MM.1S (cell line): Measurements from ENCODE around the gene SEL1L3.

ENCODE experiments used
- DNase-seq: peaks from one replicate; pipeline ENCODE4 v3.0.0-alpha.2; 2015
- H2AFZ ChIP-seq: fragments of 300-600 bp; sonication (generic); 2 replicates; pipeline ENCODE4 v1.6.0; 2016; ENCODE audit warnings: antibody characterized with exemption, low read length
- H3F3A ChIP-seq: fragments of 300-600 bp; sonication (generic); 2 replicates; pipeline ENCODE4 v1.6.1; 2016; ENCODE audit warnings: mild to moderate bottlenecking, antibody characterized with exemption, low read length, moderate library complexity, mixed read lengths; ENCODE audit not compliant: insufficient read depth
- H3K27ac ChIP-seq: fragments of 300-600 bp; sonication (generic); 2 replicates; pipeline ENCODE4 v1.5.1; 2016; ENCODE audit warnings: mild to moderate bottlenecking, low read length
- H3K27me3 ChIP-seq: fragments of 300-600 bp; sonication (generic); replicated peaks from 2 replicates; pipeline ENCODE4 v1.6.0; 2016; ENCODE audit warnings: low read length; ENCODE audit not compliant: insufficient read depth
- H3K36me3 ChIP-seq: fragments of 300-600 bp; sonication (generic); replicated peaks from 2 replicates; pipeline ENCODE4 v1.6.1; 2016; ENCODE audit warnings: mild to moderate bottlenecking, low read length, mixed read lengths; ENCODE audit not compliant: insufficient read depth
- H3K4me1 ChIP-seq: fragments of 300-600 bp; sonication (generic); 2 replicates; pipeline ENCODE4 v1.6.1; 2016; ENCODE audit warnings: low read length, mixed read lengths
- H3K4me2 ChIP-seq: fragments of 300-600 bp; sonication (generic); 2 replicates; pipeline ENCODE4 v1.6.0; 2016; ENCODE audit warnings: low read depth, low read length
- H3K4me3 ChIP-seq: fragments of 300-600 bp; sonication (generic); 2 replicates; pipeline ENCODE4 v1.5.1; 2016; ENCODE audit warnings: low read length, mixed read lengths
- H3K79me2 ChIP-seq: fragments of 300-600 bp; sonication (generic); 2 replicates; pipeline ENCODE4 v1.6.1; 2016; ENCODE audit warnings: mixed run types, low read length, mixed read lengths
- H3K9ac ChIP-seq: fragments of 300-600 bp; sonication (generic); 2 replicates; pipeline ENCODE4 v1.6.1; 2016; ENCODE audit warnings: low read length, mixed read lengths
- H3K9me2 ChIP-seq: fragments of 300-600 bp; sonication (generic); replicated peaks from 2 replicates; pipeline ENCODE4 v1.6.1; 2016; ENCODE audit warnings: mild to moderate bottlenecking, low read length, mixed read lengths; ENCODE audit not compliant: insufficient read depth
- H3K9me3 ChIP-seq: fragments of 300-600 bp; sonication (generic); replicated peaks from 2 replicates; pipeline ENCODE4 v1.6.1; 2016; ENCODE audit warnings: mild to moderate bottlenecking, low read length, mixed read lengths; ENCODE audit not compliant: insufficient read depth
- H4K20me1 ChIP-seq: fragments of 300-600 bp; sonication (generic); 2 replicates; pipeline ENCODE4 v1.6.1; 2016; ENCODE audit warnings: mild to moderate bottlenecking, low read length, moderate library complexity, mixed read lengths; ENCODE audit not compliant: insufficient read depth
- CTCF ChIP-seq: fragments of 300-600 bp; sonication (generic); IDR thresholded peaks from 2 replicates; pipeline ENCODE4 v1.5.1; 2016; ENCODE audit warnings: antibody characterized with exemption, low read length, mixed read lengths
- EZH2 ChIP-seq: fragments of 300-600 bp; sonication (generic); optimal IDR thresholded peaks from 2 replicates; pipeline ENCODE3; 2017; ENCODE audit warnings: low read depth, mild to moderate bottlenecking, antibody characterized with exemption, low read length, mixed read lengths
- EZH2phosphoT487 ChIP-seq: fragments of 300-600 bp; sonication (generic); IDR thresholded peaks from 2 replicates; pipeline ENCODE4 v1.6.1; 2018; ENCODE audit warnings: antibody characterized with exemption, low read length

The SEL1L3 gene

GRCh38 chr4:25712611-25713010, 150.2 kb downstream of the SEL1L3 start:
- no peaks in the 10 kb centered on the region for H3K9me3 ChIP-seq
- H3K79me2 ChIP-seq: no peaks in the 10 kb centered on the region
- H3K4me3 ChIP-seq: no peak overlapping the region
- no peaks in the 10 kb centered on the region for H3K27me3 ChIP-seq
- no peak overlapping the region for H3K4me2 ChIP-seq
- H3F3A ChIP-seq: no peaks in the 10 kb centered on the region
- no peaks in the 10 kb centered on the region for H4K20me1 ChIP-seq
- TF ChIP-seq CTCF (no peak), EZH2phosphoT487 (no peak), EZH2 (no peak)
- H3K27ac ChIP-seq: no peak overlapping the region
- H3K4me1 ChIP-seq: no peaks in the 10 kb centered on the region
- DNase-seq: no peak
- no peaks in the 10 kb centered on the region for H3K36me3 ChIP-seq
- H2AFZ ChIP-seq: no peak overlapping the region
- no peaks in the 10 kb centered on the region for H3K9me2 ChIP-seq
- no peak overlapping the region for H3K9ac ChIP-seq

DNA sequence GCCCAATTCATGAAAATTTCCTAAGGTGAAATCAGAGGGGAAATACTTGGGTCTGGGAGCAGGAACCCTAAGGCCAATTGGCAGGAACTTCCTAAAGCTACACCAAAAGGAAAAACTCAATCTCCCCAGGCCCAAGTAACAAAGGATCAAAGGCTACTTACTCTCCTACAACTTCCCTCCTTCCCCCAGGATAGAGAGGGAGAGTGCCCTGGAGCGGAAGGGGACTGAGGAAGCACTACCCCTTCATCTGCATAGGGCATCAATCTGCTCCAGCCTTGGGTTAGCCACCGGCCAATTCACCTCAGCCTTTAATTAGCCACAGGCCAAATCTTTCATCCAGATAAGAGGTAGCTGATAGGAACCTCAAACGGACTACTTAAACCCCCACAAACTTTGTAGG, 152.2 kb downstream of the SEL1L3 start:
- Histone ChIP-seq H4K20me1 (no peaks in the 10 kb centered on the region), H3K79me2 (no peaks in the 10 kb centered on the region), H3K9me2 (no peaks in the 10 kb centered on the region), H3K4me1 (no peaks in the 10 kb centered on the region), H3K27ac (no peak overlapping the region), H3K9ac (no peak overlapping the region), H2AFZ (no peak overlapping the region), H3K36me3 (no peaks in the 10 kb centered on the region), H3K27me3 (no peaks in the 10 kb centered on the region), H3F3A (no peaks in the 10 kb centered on the region), H3K4me3 (no peak overlapping the region), H3K4me2 (no peak overlapping the region), H3K9me3 (no peaks in the 10 kb centered on the region)
- TF ChIP-seq EZH2: no peak
- TF ChIP-seq EZH2phosphoT487: no peak
- no peak for TF ChIP-seq CTCF
- no peak for DNase-seq

DNA sequence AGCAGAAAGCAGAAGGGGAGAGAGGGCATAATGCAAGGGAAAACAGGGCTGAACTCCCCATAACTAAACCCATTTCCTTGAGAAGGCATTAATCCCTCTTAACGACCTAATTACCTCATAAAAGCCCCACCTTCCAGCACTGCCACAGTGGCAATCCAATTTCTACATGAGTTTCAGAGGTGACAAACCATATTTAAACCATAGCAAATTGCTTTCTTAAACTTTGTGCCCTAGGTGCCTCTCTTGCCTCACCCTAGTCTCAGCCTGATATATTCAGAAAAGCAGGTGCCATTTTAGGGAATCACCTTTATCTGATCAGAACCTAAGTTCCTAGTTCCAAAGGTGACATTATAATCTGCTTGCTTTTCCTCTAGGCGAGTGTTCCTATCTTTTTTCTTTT, 158.3 kb downstream of the SEL1L3 start:
- TF ChIP-seq EZH2 (no peak), EZH2phosphoT487 (no peak), CTCF (no peak)
- H3K9me3 ChIP-seq: no peaks in the 10 kb centered on the region
- no peaks in the 10 kb centered on the region for H3K79me2 ChIP-seq
- no peak overlapping the region for H3K9ac ChIP-seq
- H4K20me1 ChIP-seq: no peaks in the 10 kb centered on the region
- no peak for DNase-seq
- no peak overlapping the region for H3K27ac ChIP-seq
- no peaks in the 10 kb centered on the region for H3K9me2 ChIP-seq
- no peaks in the 10 kb centered on the region for H3K27me3 ChIP-seq
- no peaks in the 10 kb centered on the region for H3F3A ChIP-seq
- no peaks in the 10 kb centered on the region for H3K36me3 ChIP-seq
- H3K4me2 ChIP-seq: no peak overlapping the region
- H2AFZ ChIP-seq: no peak overlapping the region
- no peak overlapping the region for H3K4me3 ChIP-seq
- H3K4me1 ChIP-seq: no peaks in the 10 kb centered on the region
